GM12865 (cell line): ENCODE results near the gene CHEK1.
A peak's percentile ranks its signal among the peaks of the same experiment; 100 is the strongest.
"Not testable (repeated sequence)": the region's sequence is repeated elsewhere in the genome, so short reads cannot be mapped to it uniquely, and the experiment has no call there.

Experiments used
- DNase-seq: peaks from one replicate; pipeline ENCODE4 v3.0.0; 2010; ENCODE audit warnings: low read depth
- H3K4me3 ChIP-seq: 2 replicates; pipeline ENCODE4 v1.5.1; 2011; ENCODE audit warnings: mild to moderate bottlenecking, low read depth, low read length, control low read depth
- TF ChIP-seq, protein P1 (sequence below): IDR thresholded peaks from 2 replicates; pipeline ENCODE4 v1.5.1; 2011; ENCODE audit warnings: low read length, control low read depth, low read depth, inconsistent platforms; ENCODE audit not compliant: insufficient read depth; ENCODE audit errors: missing control alignments

Gene CHEK1

DNA sequence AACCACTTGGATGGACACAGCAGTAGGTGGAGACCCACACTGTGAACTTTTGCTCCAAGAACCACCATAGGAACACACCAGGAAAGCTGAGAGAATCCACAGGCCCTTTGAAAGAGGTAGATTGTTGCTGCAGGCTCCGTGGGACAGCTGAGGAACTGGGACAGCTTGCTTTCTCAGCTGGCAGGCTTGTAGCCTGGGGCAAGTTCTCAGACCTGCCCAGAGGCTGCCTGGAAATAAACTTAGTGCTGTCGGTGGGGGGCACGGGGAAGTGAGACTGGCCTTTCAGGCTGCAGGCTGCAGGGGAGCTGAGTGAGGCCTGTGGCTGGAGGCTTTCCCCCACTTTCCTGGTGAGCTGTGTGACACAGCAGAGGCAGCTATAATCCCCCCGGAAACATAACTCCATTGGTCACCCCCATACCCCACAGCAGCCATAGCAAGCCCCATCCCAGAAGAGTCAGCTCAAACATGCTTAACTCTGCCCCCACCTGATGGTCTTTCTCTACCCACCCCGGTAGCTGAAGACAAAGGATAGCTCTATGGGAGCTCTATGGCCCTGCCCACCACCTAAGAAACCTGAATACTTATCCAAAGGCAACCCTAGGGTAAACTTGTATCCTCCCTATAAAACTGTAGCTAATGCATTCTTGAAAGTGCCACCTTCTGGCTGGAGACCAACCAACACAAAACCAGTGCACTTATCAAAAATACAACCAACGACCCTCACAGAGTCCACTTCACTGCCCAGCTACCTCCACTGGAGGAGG lies 77.1 kb downstream of the CHEK1 start:
- no peak for DNase-seq
- H3K4me3 ChIP-seq: no peak overlapping the region
- TF ChIP-seq, protein P1, sequence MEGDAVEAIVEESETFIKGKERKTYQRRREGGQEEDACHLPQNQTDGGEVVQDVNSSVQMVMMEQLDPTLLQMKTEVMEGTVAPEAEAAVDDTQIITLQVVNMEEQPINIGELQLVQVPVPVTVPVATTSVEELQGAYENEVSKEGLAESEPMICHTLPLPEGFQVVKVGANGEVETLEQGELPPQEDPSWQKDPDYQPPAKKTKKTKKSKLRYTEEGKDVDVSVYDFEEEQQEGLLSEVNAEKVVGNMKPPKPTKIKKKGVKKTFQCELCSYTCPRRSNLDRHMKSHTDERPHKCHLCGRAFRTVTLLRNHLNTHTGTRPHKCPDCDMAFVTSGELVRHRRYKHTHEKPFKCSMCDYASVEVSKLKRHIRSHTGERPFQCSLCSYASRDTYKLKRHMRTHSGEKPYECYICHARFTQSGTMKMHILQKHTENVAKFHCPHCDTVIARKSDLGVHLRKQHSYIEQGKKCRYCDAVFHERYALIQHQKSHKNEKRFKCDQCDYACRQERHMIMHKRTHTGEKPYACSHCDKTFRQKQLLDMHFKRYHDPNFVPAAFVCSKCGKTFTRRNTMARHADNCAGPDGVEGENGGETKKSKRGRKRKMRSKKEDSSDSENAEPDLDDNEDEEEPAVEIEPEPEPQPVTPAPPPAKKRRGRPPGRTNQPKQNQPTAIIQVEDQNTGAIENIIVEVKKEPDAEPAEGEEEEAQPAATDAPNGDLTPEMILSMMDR: no peak

DNA sequence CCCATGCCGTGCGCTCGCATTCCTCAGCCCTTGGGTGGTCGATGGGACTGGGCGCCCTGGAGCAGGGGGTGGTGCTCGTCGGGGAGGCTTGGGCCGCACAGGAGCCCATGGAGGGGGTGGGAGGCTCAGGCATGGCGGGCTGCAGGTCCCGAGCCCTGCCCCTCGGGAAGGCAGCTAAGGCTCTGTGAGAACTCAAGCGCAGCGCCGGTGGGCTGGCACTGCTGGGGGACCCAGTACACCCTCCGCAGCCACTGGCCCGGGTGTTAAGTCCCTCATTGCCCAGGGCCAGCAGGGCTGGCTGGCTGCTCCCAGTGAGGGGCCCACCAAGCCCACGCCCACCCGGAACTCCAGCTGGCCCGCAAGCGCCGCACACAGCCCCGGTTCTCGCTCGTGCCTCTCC lies 79.7 kb downstream of the CHEK1 start:
- not testable (repeated sequence) for H3K4me3 ChIP-seq, DNase-seq

DNA sequence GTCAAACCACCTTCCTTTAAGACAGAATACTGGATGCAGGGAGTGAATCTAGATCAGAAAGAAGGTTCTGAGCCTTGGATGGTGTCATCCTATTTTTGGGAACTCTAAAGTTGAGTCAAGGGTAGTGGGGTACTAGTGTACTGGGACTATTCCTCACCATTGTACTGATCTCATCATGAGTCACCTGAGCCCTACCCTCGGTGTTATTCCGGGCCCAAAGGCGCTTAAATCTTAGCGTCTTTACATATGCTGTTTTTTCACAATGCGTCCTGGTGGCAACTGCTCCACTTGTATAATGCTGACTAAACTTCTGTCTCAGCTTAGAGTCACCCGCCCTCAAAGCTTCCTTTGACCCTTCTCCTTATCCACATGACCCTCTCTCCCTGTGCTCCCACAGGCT lies 95.8 kb downstream of the CHEK1 start:
- TF ChIP-seq, protein P1: no peak
- no peak overlapping the region for H3K4me3 ChIP-seq
- no peak for DNase-seq

DNA sequence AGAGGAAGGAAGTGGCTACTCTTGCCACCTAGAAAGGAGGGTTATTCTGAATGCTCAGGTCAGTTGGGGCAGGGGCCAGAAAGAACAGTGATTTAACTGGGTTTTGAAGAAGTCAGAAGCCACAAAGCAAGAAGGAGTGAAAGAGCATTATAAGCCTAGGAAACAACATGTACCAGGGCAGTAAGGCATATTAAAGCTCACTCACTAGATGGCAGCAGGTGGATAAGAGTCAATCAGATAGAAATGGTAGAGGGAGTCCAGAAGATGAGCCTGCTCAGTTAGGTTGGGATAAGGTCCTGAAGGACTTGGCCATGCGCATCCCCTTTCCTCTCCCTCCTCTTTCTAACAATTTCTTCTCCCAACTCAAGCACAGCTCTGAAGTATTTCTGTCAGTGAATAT lies 99.2 kb downstream of the CHEK1 start:
- TF ChIP-seq, protein P1: peak; percentile 8
- no peak overlapping the region for H3K4me3 ChIP-seq
- DNase-seq: no peak
